Aorta (tissue), 5 donors: ENCODE measurements around the gene KPNB1. TPM values are rescaled to one million over a fixed set of nuclear protein-coding genes. Genes with fewer than 3 reads are reported as not detected.

ENCODE experiments used
- ATAC-seq: fragments of 200-7000 bp; cut with Tn5 transposase; one replicate; pipeline ENCODE4 v1.9.1; 2022; ENCODE audit warnings: moderate library complexity; ENCODE audit not compliant: low FRiP score
- DNase-seq, 2 donors: peaks; one replicate each; pipeline ENCODE4 v3.0.0-alpha.2; 2020
- H3K27ac ChIP-seq, 2 donors: one replicate each; pipeline ENCODE4 v1.5.1; 2013; ENCODE audit warnings: low read length in 2 of 2, mild to moderate bottlenecking in 2 of 2, moderate library complexity in 2 of 2, control low read depth in 1 of 2, inconsistent platforms in 1 of 2, low read depth in 1 of 2
- H3K27me3 ChIP-seq, 2 donors: one replicate each; pipeline ENCODE4 v1.6.1; 2013; ENCODE audit warnings: control low read depth in 1 of 2, low read length in 1 of 2, mild to moderate bottlenecking in 1 of 2, moderate library complexity in 1 of 2; ENCODE audit not compliant: insufficient read depth in 2 of 2, control insufficient read depth in 1 of 2
- H3K36me3 ChIP-seq, 2 donors: one replicate each; pipeline ENCODE4 v1.6.1; 2013; ENCODE audit warnings: control low read depth in 1 of 2, low read length in 1 of 2, mild to moderate bottlenecking in 1 of 2; ENCODE audit not compliant: insufficient read depth in 2 of 2, control insufficient read depth in 1 of 2
- H3K4me1 ChIP-seq, 2 donors: one replicate each; pipeline ENCODE4 v1.6.1; 2013; ENCODE audit warnings: low read length in 2 of 2, control low read depth in 1 of 2, mild to moderate bottlenecking in 1 of 2, moderate library complexity in 1 of 2; ENCODE audit not compliant: insufficient read depth in 2 of 2, control insufficient read depth in 1 of 2
- H3K4me3 ChIP-seq, 2 donors: one replicate each; pipeline ENCODE4 v1.5.1; 2013; ENCODE audit warnings: low read length in 2 of 2, control low read depth in 1 of 2, mild to moderate bottlenecking in 1 of 2
- H3K9me3 ChIP-seq: one replicate; pipeline ENCODE4 v1.6.1; 2013; ENCODE audit warnings: mild to moderate bottlenecking, low read length; ENCODE audit not compliant: control insufficient read depth
- WGBS, 2 donors: extraction: QIAGEN DNeasy Blood & Tissue Kit; methylation state at CpG; one replicate each; pipeline ENCODE4 v1.1.7; 2013; 5-methylcytosine and 5-hydroxymethylcytosine counted together
- intact Hi-C, 2 donors: fragments of 100-400 bp; cut with DNase I; formaldehyde crosslinking; loops; one replicate each; pipeline versions ENCODE4 v1.14.2 to v1.15.0; 2022
- polyA plus RNA-seq, 2 donors: library from polyadenylated mRNA; stranded (reverse); fragments of 200-250 nt; gene quantifications; one replicate each; pipeline ENCODE4 v1.2.3, GENCODE V29; 2013
- total RNA-seq, 2 donors: library from RNA; stranded (reverse); fragmentation: NEBNext Ultra II Directional; extraction: Animal tissue kit (Norgen Biotek cat#: 25700); gene quantifications; one replicate each; pipeline ENCODE4 v1.2.1, GENCODE V29; 2021
- donor health status: healthy with polysubstance abuse.
- donor health status: Bipolar disorder and iron deficiency.
- donor health status: DM: no; HTN: no; CAD: no.
- donor health status: DM: no; HTN: no; CAD: no.
- donor health status: DM: yes; HTN: yes; CAD: no.

KPNB1 gene
- total and polyA plus RNA-seq, 4 donors, result 39.4 to 202 (median 115) TPM

DNA sequence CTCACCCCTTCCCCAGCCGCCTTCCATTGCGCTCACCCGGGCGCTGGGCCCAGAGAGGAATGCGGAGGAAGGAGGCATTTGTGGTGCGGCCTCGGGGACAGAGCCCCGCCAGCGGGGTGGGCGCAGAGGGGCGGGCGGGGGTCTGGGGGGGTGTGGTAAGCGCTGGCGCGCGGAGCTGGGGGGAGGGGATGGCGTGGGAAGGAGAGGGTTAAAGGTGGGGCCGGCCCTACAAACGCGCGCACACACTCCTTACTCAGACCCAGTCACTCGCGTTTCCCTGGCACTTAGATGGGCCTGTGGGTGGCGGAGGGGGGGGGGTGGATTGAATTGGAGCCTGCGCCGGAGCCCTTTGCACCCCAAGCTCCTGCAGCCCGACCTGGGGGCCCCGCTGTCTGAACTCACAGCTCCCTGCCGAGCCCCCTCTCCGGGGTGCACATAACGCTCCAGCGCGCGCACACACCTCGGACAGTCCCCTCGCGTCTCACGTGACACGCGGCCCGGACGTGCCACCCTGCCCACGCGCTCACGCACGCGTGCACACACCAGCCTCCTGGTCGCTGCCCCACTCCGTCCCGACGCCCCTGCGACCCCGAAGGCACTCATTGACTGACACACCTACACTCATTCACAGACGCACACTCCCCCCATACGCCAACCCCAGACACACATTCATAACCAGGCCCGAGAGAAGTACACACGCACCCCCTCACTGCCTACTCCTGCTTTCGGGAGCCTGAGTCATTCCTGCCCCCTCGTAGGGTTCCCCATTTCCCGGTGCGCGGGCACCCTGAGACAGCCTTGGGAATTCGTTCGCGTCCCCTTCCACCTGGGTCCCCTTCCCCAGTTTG is 45.1 kb downstream of the KPNB1 start:
- 1 to 2% methylated on average over 55 to 65 of the region's 65 CpGs for WGBS, 2 donors
- H3K36me3 ChIP-seq, result no peaks in the 10 kb centered on the region
- H3K9me3 ChIP-seq, result no peaks in the 10 kb centered on the region
- peak; percentile 84 to 88 for DNase-seq
- intact Hi-C loops, result loop anchor here (10.0 kb wide), 1 partner anchor 110 kb away; no protein-coding TSS in a partner anchor
- no peaks in the 10 kb centered on the region for H3K4me1 ChIP-seq
- peak overlapping the region in 1 of 2 donors; percentile 19 for H3K27ac ChIP-seq
- ATAC-seq, result peak; percentile 77
- peak overlapping the region; percentile 94 for H3K4me3 ChIP-seq
- no peaks in the 10 kb centered on the region for H3K27me3 ChIP-seq

DNA sequence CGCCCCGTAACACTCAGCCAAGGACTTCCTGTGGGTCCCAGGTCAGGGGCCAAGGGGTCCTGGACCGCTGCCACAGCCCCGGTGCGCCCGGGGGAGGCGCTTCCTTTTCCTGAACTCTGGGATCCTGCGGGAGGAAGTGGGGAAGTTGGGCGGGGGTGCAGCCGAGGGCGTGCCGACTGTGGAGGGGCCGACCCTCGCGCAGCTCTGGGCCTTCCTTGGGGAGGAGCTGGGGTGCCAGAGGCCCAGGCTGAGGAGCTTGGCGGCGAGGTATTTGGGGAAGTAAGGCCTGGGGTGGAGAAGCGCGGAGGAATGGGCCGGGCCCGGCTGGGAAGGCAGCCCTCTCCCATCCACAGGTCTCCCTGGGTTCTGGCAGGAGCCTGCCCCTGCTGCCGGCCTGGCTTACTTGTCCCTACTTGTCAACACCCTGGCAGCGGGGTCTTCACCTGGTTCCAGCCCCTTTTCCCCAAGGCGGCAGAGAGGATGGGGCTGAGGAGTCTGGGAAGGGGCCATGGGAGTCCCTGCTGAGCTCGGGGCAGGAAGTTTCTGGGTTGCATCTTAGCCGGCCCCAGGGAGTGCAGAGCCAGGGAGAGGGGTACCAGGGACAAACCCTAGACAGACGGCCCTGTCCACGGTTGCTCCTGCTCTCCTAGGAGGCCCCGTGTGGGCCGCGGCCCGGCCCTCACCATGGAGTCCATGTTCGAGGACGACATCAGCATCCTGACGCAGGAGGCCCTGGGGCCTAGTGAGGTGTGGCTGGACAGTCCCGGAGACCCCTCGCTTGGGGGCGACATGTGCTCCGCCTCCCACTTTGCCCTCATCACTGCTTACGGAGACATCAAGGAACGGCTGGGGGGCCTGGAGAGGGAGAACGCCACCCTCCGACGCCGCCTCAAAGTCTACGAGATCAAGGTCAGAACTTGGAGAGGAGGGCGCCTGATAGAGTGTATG is 46.0 kb downstream of the KPNB1 start:
- no peaks in the 10 kb centered on the region for H3K4me1 ChIP-seq
- no peaks in the 10 kb centered on the region for H3K36me3 ChIP-seq
- H3K9me3 ChIP-seq, result no peaks in the 10 kb centered on the region
- DNase-seq (peak; percentile 84 to 85), ATAC-seq (peak; percentile 51)
- no peak overlapping the region for H3K4me3 ChIP-seq
- H3K27me3 ChIP-seq, result no peaks in the 10 kb centered on the region
- H3K27ac ChIP-seq, result peak overlapping the region in 1 of 2 donors; percentile 19
- 53 to 57% methylated on average over 47 of the region's 47 CpGs for WGBS, 2 donors
- intact Hi-C loops, result loop anchor here (10.0 kb wide), 1 partner anchor 109 kb away; no protein-coding TSS in a partner anchor

DNA sequence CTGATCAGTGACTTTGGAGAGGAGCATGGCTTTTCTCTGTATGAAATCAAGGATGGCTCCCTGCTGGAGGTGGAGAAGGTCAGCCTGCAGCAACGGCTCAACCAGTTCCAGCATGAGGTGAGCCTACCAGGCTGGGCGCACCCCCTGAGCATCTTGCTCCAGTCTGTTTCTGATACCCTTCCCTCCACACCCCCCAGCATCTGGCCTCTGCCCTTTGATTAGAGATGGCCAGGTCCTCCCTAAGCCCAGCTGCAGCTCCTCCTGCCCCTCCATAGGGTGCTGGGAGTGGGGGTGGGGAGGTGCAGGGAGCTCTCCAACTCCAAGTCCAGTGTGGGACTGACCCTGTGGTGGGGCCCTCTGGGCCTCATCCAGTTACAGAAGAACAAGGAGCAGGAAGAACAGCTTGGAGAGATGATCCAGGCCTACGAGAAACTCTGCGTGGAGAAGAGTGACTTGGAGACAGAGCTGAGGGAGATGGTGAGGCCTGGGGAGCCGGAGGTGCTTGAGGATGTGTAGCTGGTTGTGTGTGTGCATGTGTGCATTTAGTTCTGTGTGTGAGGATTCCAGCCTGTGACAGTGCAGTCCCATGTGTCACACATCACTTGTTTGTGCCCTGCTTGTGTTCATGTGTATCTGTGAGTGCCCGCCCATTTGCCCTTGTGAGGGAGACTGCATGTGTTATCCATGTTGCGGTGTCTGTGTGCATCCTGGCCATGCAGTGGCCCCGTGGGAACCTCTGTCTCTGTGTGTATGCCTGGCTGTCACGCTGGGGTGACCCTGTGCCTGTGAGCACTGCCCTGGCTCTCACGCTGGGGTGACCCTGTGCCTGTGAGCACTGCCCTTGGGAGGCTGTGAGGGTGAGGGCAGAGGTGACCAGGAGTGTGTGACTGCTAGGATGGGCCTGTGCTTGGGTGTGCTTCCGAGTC is 47.3 kb downstream of the KPNB1 start:
- 76 to 80% methylated on average over 11 of the region's 11 CpGs for WGBS, 2 donors
- Histone ChIP-seq H3K27ac (no peak overlapping the region), H3K9me3 (no peaks in the 10 kb centered on the region), H3K36me3 (no peaks in the 10 kb centered on the region), H3K27me3 (no peaks in the 10 kb centered on the region), H3K4me3 (no peak overlapping the region), H3K4me1 (no peaks in the 10 kb centered on the region)
- ATAC-seq (no peak), DNase-seq (peak in 1 of 2 donors; percentile 71)
- intact Hi-C loops, result loop anchor here (10.0 kb wide), 1 partner anchor 108 kb away; no protein-coding TSS in a partner anchor

DNA sequence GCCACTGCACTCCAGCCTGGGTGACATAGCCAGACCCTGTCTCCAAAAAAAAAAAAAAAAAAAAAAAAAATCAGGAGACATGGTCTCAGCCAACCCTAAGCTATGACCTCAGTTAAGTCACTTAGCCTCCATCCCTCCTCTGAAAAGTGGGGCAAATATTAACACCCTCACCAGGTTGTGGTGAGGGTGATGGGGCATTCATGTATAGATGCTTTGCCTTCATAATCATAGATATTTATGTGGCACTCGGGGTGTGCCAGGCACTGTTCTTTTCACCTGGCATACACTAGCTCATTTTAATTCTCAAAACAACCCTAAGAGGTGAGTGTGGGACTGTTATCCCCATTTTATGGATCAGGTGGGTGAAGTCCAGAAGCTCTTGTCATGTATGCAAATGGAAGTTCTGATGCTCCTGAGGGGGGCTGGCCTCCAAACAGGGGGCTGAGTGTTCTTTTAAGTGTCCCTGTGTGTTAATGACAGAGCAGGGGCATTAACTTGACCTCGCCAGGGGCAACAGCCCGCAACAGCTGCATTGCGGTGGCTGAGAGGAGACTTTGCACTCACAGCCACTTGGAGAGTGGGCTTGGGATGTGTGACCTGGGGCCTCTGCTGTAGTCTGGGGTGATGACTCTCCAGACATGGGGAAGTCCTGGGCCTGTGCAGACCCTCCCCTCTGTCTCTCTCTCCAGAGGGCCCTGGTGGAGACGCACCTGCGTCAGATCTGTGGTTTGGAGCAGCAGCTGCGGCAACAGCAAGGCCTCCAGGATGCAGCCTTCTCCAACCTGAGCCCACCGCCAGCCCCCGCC is 48.4 kb downstream of the KPNB1 start:
- DNase-seq, result peak in 1 of 2 donors; percentile 72
- Histone ChIP-seq H3K4me3 (no peak overlapping the region), H3K27ac (no peak overlapping the region), H3K36me3 (no peaks in the 10 kb centered on the region), H3K4me1 (no peaks in the 10 kb centered on the region), H3K9me3 (no peaks in the 10 kb centered on the region), H3K27me3 (no peaks in the 10 kb centered on the region)
- no peak for ATAC-seq
- intact Hi-C loops, result loop anchor here (10.0 kb wide), 1 partner anchor 107 kb away; no protein-coding TSS in a partner anchor
- WGBS, 2 donors, result 74% methylated on average over 9 of the region's 9 CpGs

DNA sequence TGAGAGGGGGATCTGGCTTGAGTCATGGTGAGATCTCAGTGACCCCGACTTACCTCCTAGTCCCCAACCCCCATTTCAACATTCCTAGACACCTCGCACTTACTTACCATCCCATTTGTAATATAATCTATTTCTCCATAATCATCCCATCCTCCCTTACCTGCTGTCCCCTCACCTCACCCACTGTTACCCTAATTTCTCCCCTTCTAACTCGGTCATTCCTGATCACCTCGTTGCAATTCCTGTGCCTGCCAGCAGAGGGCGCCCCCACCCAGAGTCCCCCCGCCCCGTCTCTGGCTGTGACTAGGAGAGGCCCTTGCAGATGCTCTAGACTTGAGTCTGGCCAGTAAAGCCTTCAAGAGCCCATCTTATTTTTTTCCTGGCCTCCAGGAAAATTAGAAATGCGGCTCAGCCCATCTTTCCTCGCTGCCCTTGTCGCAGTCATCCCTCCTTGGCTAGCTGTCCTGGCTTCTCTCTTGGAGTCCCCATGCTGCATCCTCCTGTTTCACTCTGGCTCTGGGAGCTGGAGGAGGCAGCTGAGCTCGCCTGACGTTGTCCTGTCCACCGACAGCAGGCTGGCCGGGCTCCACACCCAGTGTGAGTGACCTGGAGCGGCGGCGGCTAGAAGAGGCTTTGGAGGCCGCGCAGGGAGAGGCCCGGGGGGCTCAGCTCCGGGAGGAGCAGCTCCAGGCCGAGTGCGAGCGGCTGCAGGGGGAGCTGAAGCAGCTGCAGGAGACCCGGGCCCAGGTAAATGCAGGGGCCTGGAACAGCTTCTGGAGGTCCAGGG is 49.2 kb downstream of the KPNB1 start:
- WGBS, 2 donors, result 66 to 68% methylated on average over 25 of the region's 25 CpGs
- Histone ChIP-seq H3K36me3 (no peaks in the 10 kb centered on the region), H3K27ac (no peak overlapping the region), H3K27me3 (no peaks in the 10 kb centered on the region), H3K4me3 (no peak overlapping the region), H3K9me3 (no peaks in the 10 kb centered on the region), H3K4me1 (no peaks in the 10 kb centered on the region)
- no peak for ATAC-seq
- peak in 1 of 2 donors; percentile 88 for DNase-seq
- intact Hi-C loops, result loop anchor here (10.0 kb wide), 1 partner anchor 106 kb away; no protein-coding TSS in a partner anchor

DNA sequence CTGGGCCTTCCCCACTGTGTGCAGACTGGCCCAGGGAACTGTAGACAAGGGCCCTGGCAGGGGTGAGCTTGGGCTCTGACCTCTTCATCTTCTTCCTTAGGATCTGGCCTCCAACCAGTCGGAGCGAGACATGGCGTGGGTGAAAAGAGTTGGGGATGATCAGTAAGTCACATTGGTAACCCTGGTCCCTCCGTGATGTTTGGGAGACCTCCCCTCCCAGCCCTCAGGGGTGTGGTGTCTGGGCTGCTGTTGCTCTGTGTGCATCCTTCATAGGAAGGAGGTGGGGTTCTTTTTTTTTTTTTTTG is 49.8 kb downstream of the KPNB1 start:
- H3K27me3 ChIP-seq, result no peaks in the 10 kb centered on the region
- H3K27ac ChIP-seq, result no peak overlapping the region
- intact Hi-C loops, result loop anchor here (10.0 kb wide), 1 partner anchor 105 kb away; no protein-coding TSS in a partner anchor
- no peak for ATAC-seq
- no peaks in the 10 kb centered on the region for H3K36me3 ChIP-seq
- no peak for DNase-seq
- H3K9me3 ChIP-seq, result no peaks in the 10 kb centered on the region
- WGBS, 2 donors, result 95% methylated on average over 4 of the region's 4 CpGs
- no peak overlapping the region for H3K4me3 ChIP-seq
- H3K4me1 ChIP-seq, result no peaks in the 10 kb centered on the region
